Prostate gland (tissue), 2 donors: ENCODE measurements around the gene ADARB2. TPM values are rescaled to one million over a fixed set of nuclear protein-coding genes. Genes with fewer than 3 reads are reported as not detected.
"Not testable (repeated sequence)": the region's sequence is repeated elsewhere in the genome, so short reads cannot be mapped to it uniquely, and the experiment has no call there.

ENCODE experiments used
- DNase-seq: peaks from one replicate; pipeline ENCODE4 v3.0.0-alpha.2; 2019; ENCODE audit warnings: low spot score
- H3K27ac ChIP-seq, 2 donors: fragments of 200-600 bp; sonication (generic); 2 replicates each; pipeline ENCODE4 v1.5.1; 2017 to 2019
- H3K27me3 ChIP-seq: fragments of 200-600 bp; sonication (generic); replicated peaks from 2 replicates; pipeline ENCODE4 v1.5.1; 2019; ENCODE audit not compliant: insufficient read depth
- H3K36me3 ChIP-seq, 2 donors: fragments of 200-600 bp; sonication (generic); 1 replicate in 1 of 2; 2 replicates in 1 of 2; pipeline versions ENCODE4 v1.5.1 to v1.8.1; 2017 to 2019
- H3K4me1 ChIP-seq: fragments of 200-600 bp; sonication (generic); replicated peaks from 2 replicates; pipeline ENCODE4 v1.5.1; 2019
- H3K4me3 ChIP-seq, 2 donors: fragments of 200-600 bp; sonication (generic); 2 replicates each; pipeline ENCODE4 v1.5.1; 2017 to 2019
- H3K9me3 ChIP-seq: fragments of 200-600 bp; sonication (generic); 2 replicates; pipeline ENCODE4 v1.5.1; 2017
- CTCF ChIP-seq, 4 experiments: fragments of 200-600 bp in 2 of 4; fragments of 450-650 bp in 2 of 4; sonication (generic) in 2 of 4; IDR thresholded peaks; 1 replicate in 3 of 4; 2 replicates in 1 of 4; pipeline ENCODE4 v1.5.1; 2016 to 2019; ENCODE audit warnings: antibody characterized with exemption in 4 of 4, mild to moderate bottlenecking in 2 of 4, moderate library complexity in 2 of 4
- POLR2A ChIP-seq: fragments of 450-650 bp; IDR thresholded peaks from one replicate; pipeline ENCODE4 v1.6.1; 2016; ENCODE audit warnings: antibody characterized with exemption, mild to moderate bottlenecking
- POLR2AphosphoS5 ChIP-seq: sonication (generic); formaldehyde crosslinking; IDR thresholded peaks from one replicate; pipeline ENCODE4 v1.6.1; 2017; ENCODE audit warnings: antibody characterized with exemption
- WGBS: methylation state at CpG from one replicate; pipeline ENCODE4 v1.1.5; 2018; 5-methylcytosine and 5-hydroxymethylcytosine counted together
- intact Hi-C: fragments of 100-400 bp; cut with DNase I; formaldehyde crosslinking; loops from one replicate; pipeline ENCODE4 v1.14.2; 2022
- total RNA-seq, 2 donors: library from RNA; depleted of rRNA; stranded (reverse); fragments of >200 nt; gene quantifications; one replicate each; pipeline ENCODE4 v1.1.0, GENCODE V29; 2016

The ADARB2 gene
- total RNA-seq, 2 donors from 2014 or later, result 0.36 to 10.5 TPM

- WGBS, result 29% methylated on average over 1 of the region's 1 CpG
- intact Hi-C loops, result no loop called here
These were observed 405.8 kb downstream of the ADARB2 start for GRCh38 chr10:1331560-1331959.

GRCh38 chr10:1329622-1330021, 407.7 kb downstream of the ADARB2 start:
- Histone ChIP-seq H3K27me3 (no peaks in the 10 kb centered on the region), H3K4me1 (no peaks in the 10 kb centered on the region), H3K36me3 (no peaks in the 10 kb centered on the region), H3K4me3 (no peak overlapping the region), H3K27ac (no peak overlapping the region), H3K9me3 (no peaks in the 10 kb centered on the region)
- WGBS, result 95% methylated on average over 9 of the region's 9 CpGs
- no peak for DNase-seq
- intact Hi-C loops, result no loop called here
- TF ChIP-seq CTCF (IDR thresholded peaks at IDR 0.05) (no peak), POLR2A (no peak), POLR2AphosphoS5 (no peak)

More at GRCh38 chr10:1331560-1331959, 405.8 kb downstream of the ADARB2 start:
- H3K9me3 ChIP-seq, result no peaks in the 10 kb centered on the region
- H3K27ac ChIP-seq, result no peak overlapping the region
- H3K4me1 ChIP-seq, result no peaks in the 10 kb centered on the region
- TF ChIP-seq CTCF (IDR thresholded peaks at IDR 0.05) (no peak), POLR2A (no peak), POLR2AphosphoS5 (no peak)
- H3K36me3 ChIP-seq, result no peaks in the 10 kb centered on the region
- H3K4me3 ChIP-seq, result no peak overlapping the region
- no peaks in the 10 kb centered on the region for H3K27me3 ChIP-seq
- DNase-seq, result no peak

- no peaks in the 10 kb centered on the region for H3K36me3 ChIP-seq
- WGBS, result 81% methylated on average over 5 of the region's 5 CpGs
- no peak overlapping the region for H3K27ac ChIP-seq
- H3K4me3 ChIP-seq, result no peak overlapping the region
- DNase-seq, result no peak
- H3K27me3 ChIP-seq, result no peaks in the 10 kb centered on the region
- no peaks in the 10 kb centered on the region for H3K9me3 ChIP-seq
- TF ChIP-seq POLR2A (no peak), CTCF (IDR thresholded peaks at IDR 0.05) (no peak), POLR2AphosphoS5 (no peak)
- intact Hi-C loops, result no loop called here
- H3K4me1 ChIP-seq, result no peaks in the 10 kb centered on the region
These were observed 408.2 kb downstream of the ADARB2 start for GRCh38 chr10:1328981-1329614.

GRCh38 chr10:1328161-1328823, 409.0 kb downstream of the ADARB2 start:
- H3K9me3 ChIP-seq, result no peaks in the 10 kb centered on the region
- no peak overlapping the region for H3K27ac ChIP-seq
- no peaks in the 10 kb centered on the region for H3K36me3 ChIP-seq
- H3K4me1 ChIP-seq, result no peaks in the 10 kb centered on the region
- TF ChIP-seq CTCF (IDR thresholded peaks at IDR 0.05) (no peak), POLR2AphosphoS5 (no peak), POLR2A (no peak)
- DNase-seq, result no peak
- H3K4me3 ChIP-seq, result no peak overlapping the region
- no peaks in the 10 kb centered on the region for H3K27me3 ChIP-seq
- WGBS, result 59% methylated on average over 15 of the region's 15 CpGs
- intact Hi-C loops, result no loop called here

GRCh38 chr10:1327759-1328158, 409.6 kb downstream of the ADARB2 start:
- no peak for DNase-seq
- no peak overlapping the region for H3K4me3 ChIP-seq
- H3K36me3 ChIP-seq, result no peaks in the 10 kb centered on the region
- H3K27ac ChIP-seq, result no peak overlapping the region
- TF ChIP-seq CTCF (IDR thresholded peaks at IDR 0.05) (no peak), POLR2A (no peak), POLR2AphosphoS5 (no peak)
- H3K9me3 ChIP-seq, result no peaks in the 10 kb centered on the region
- H3K4me1 ChIP-seq, result no peaks in the 10 kb centered on the region
- intact Hi-C loops, result no loop called here
- WGBS, result 84% methylated on average over 15 of the region's 15 CpGs
- no peaks in the 10 kb centered on the region for H3K27me3 ChIP-seq

- H3K4me3 ChIP-seq, H3K27ac ChIP-seq, H3K9me3 ChIP-seq, intact Hi-C loops, H3K36me3 ChIP-seq, DNase-seq, H3K27me3 ChIP-seq, H3K4me1 ChIP-seq: not testable (repeated sequence)
- 91% methylated on average over 14 of the region's 20 CpGs for WGBS
These were observed 410.8 kb downstream of the ADARB2 start for GRCh38 chr10:1326514-1326913.
